Nephron (organoid): ENCODE measurements around the gene PCDHGA3.
"Not testable (repeated sequence)": the region's sequence is repeated elsewhere in the genome, so short reads cannot be mapped to it uniquely, and the experiment has no call there.

ENCODE experiments used
- H3K27ac Mint-ChIP-seq, 3 experiments: 2 replicates each; pipeline ENCODE4 v1.8.0; 2020; ENCODE audit warnings: mixed read lengths in 3 of 3, mild to moderate bottlenecking in 2 of 3, moderate library complexity in 1 of 3
- H3K27me3 Mint-ChIP-seq: 2 replicates; pipeline ENCODE4 v1.8.0; 2021; ENCODE audit warnings: low read depth, mild to moderate bottlenecking, moderate library complexity, mixed read lengths
- H3K36me3 Mint-ChIP-seq: 2 replicates; pipeline ENCODE4 v1.8.0; 2020; ENCODE audit warnings: low read depth, mixed read lengths
- H3K4me1 Mint-ChIP-seq: 2 replicates; pipeline ENCODE4 v1.8.0; 2020; ENCODE audit warnings: mixed read lengths
- H3K4me3 Mint-ChIP-seq, 3 experiments: 2 replicates each; pipeline ENCODE4 v1.8.0; 2020; ENCODE audit warnings: mild to moderate bottlenecking in 3 of 3, mixed read lengths in 3 of 3, moderate library complexity in 2 of 3
- H3K9me3 Mint-ChIP-seq: 2 replicates; pipeline ENCODE4 v1.8.0; 2020; ENCODE audit warnings: mixed read lengths
- TF ChIP-seq, protein P1 (sequence below), 3 experiments: fragments of 200-600 bp; sonication (generic); IDR thresholded peaks; one replicate each; pipeline ENCODE4 v1.5.0; 2021; ENCODE audit warnings: antibody characterized with exemption in 3 of 3; ENCODE audit not compliant: unreplicated experiment in 3 of 3

The PCDHGA3 gene

DNA sequence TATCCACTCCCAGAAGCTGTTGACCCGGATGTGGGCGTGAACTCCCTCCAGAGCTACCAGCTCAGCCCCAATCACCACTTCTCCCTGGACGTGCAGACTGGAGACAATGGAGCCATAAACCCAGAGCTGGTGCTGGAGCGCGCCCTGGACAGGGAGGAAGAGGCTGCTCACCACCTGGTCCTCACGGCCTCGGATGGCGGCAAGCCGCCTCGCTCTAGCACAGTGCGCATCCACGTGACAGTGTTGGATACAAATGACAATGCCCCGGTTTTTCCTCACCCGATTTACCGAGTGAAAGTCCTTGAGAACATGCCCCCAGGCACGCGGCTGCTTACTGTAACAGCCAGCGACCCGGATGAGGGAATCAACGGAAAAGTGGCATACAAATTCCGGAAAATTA lies 49.6 kb downstream of the PCDHGA3 start:
- Mint-ChIP-seq H3K27ac (no peak overlapping the region), H3K27me3 (no peaks in the 10 kb centered on the region), H3K36me3 (peaks cover 61% of the 10 kb centered on the region), H3K4me1 (no peaks in the 10 kb centered on the region), H3K4me3 (no peak overlapping the region), H3K9me3 (peaks cover 67% of the 10 kb centered on the region)
- TF ChIP-seq, protein P1, sequence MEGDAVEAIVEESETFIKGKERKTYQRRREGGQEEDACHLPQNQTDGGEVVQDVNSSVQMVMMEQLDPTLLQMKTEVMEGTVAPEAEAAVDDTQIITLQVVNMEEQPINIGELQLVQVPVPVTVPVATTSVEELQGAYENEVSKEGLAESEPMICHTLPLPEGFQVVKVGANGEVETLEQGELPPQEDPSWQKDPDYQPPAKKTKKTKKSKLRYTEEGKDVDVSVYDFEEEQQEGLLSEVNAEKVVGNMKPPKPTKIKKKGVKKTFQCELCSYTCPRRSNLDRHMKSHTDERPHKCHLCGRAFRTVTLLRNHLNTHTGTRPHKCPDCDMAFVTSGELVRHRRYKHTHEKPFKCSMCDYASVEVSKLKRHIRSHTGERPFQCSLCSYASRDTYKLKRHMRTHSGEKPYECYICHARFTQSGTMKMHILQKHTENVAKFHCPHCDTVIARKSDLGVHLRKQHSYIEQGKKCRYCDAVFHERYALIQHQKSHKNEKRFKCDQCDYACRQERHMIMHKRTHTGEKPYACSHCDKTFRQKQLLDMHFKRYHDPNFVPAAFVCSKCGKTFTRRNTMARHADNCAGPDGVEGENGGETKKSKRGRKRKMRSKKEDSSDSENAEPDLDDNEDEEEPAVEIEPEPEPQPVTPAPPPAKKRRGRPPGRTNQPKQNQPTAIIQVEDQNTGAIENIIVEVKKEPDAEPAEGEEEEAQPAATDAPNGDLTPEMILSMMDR (IDR thresholded peaks at IDR 0.05; ENCODE audit: unreplicated experiment in 3 of 3): no peak

DNA sequence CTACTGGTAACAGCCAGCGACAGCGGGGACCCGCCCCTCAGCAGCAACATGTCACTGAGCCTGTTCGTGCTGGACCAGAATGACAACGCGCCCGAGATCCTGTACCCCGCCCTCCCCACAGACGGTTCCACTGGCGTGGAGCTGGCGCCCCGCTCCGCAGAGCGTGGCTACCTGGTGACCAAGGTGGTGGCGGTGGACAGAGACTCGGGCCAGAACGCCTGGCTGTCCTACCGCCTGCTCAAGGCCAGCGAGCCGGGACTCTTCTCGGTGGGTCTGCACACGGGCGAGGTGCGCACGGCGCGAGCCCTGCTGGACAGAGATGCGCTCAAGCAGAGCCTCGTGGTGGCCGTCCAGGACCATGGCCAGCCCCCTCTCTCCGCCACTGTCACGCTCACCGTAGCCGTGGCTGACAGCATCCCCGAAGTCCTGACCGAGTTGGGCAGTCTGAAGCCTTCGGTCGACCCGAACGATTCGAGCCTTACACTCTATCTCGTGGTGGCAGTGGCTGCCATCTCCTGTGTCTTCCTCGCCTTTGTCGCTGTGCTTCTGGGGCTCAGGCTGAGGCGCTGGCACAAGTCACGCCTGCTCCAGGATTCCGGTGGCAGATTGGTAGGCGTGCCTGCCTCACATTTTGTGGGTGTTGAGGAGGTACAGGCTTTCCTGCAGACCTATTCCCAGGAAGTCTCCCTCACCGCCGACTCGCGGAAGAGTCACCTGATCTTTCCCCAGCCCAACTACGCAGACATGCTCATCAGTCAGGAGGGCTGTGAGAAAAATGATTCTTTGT lies 51.0 kb downstream of the PCDHGA3 start:
- H3K36me3 Mint-ChIP-seq: peaks cover 59% of the 10 kb centered on the region
- H3K9me3 Mint-ChIP-seq: peaks cover 65% of the 10 kb centered on the region
- H3K4me1 Mint-ChIP-seq, H3K27me3 Mint-ChIP-seq, H3K27ac Mint-ChIP-seq, H3K4me3 Mint-ChIP-seq: not testable (repeated sequence)
